ENCODE results near the gene IMPDH1.

- TF ChIP-seq POLR2A (IDR thresholded peaks at IDR 0.05) (no peak), CTCF (IDR thresholded peaks at IDR 0.05) (no peak)
These were observed 59.0 kb downstream of the IMPDH1 start for GRCh38 chr7:128350708-128351295.
